Osteoblast (primary cell): Measurements from ENCODE around the gene EYS. TPM values are rescaled to one million over a fixed set of nuclear protein-coding genes. Genes with fewer than 3 reads are reported as not detected.

ENCODE experiments used
- DNase-seq: peaks from one replicate; pipeline ENCODE4 v3.0.0; 2011; ENCODE audit warnings: low spot score, mixed read lengths; ENCODE audit not compliant: insufficient read length; ENCODE audit errors: missing footprints
- H2AFZ ChIP-seq: 2 replicates; pipeline ENCODE4 v1.6.0; 2011; ENCODE audit warnings: mild to moderate bottlenecking, low read length
- H3K27ac ChIP-seq: 2 replicates; pipeline ENCODE4 v1.5.1; 2011; ENCODE audit warnings: mild to moderate bottlenecking, low read depth, low read length, moderate library complexity
- H3K27me3 ChIP-seq: 2 replicates; pipeline ENCODE4 v1.6.0; 2012; ENCODE audit warnings: mild to moderate bottlenecking, control low read depth, inconsistent platforms, low read length, moderate library complexity; ENCODE audit not compliant: insufficient read depth
- H3K36me3 ChIP-seq: 2 replicates; pipeline ENCODE4 v1.5.1; 2011; ENCODE audit warnings: mild to moderate bottlenecking, low read length, control low read depth, moderate library complexity; ENCODE audit not compliant: insufficient read depth
- H3K4me1 ChIP-seq: 2 replicates; pipeline ENCODE4 v1.5.1; 2011; ENCODE audit warnings: mild to moderate bottlenecking, low read length, control low read depth, moderate library complexity; ENCODE audit not compliant: insufficient read depth
- H3K4me2 ChIP-seq: 2 replicates; pipeline ENCODE4 v1.6.0; 2011; ENCODE audit warnings: mild to moderate bottlenecking, low read length; ENCODE audit not compliant: insufficient read depth
- H3K4me3 ChIP-seq: fragments of 200-600 bp; sonication (generic); 3 replicates; pipeline ENCODE4 v1.5.1; 2012; ENCODE audit warnings: mild to moderate bottlenecking, low read length, inconsistent platforms; ENCODE audit not compliant: insufficient read depth
- H3K79me2 ChIP-seq: 2 replicates; pipeline ENCODE4 v1.6.0; 2012; ENCODE audit warnings: mild to moderate bottlenecking, low read length, control low read depth, inconsistent platforms; ENCODE audit not compliant: insufficient read depth
- H3K9me3 ChIP-seq: 2 replicates; pipeline ENCODE4 v1.5.1; 2011; ENCODE audit warnings: low read depth, low read length, control low read depth
- H4K20me1 ChIP-seq: 2 replicates; pipeline ENCODE4 v1.6.0; 2012; ENCODE audit warnings: mild to moderate bottlenecking, low read length, control low read depth; ENCODE audit not compliant: insufficient read depth
- CTCF ChIP-seq: IDR thresholded peaks from 2 replicates; pipeline ENCODE4 v1.5.1; 2011; ENCODE audit warnings: mild to moderate bottlenecking, low read depth, low read length, moderate library complexity; ENCODE audit errors: extremely low read depth
- total RNA-seq: library from RNA; depleted of rRNA; stranded (reverse); fragments of >200 nt; gene quantifications from 2 replicates; pipeline ENCODE4 v1.2.3, GENCODE V29; 2012

EYS gene
- total RNA-seq, 1 donor = under 0.01 TPM

GRCh38 chr6:63816982-63817436 is 1890.0 kb downstream of the EYS start:
- no peaks in the 10 kb centered on the region for H3K36me3 ChIP-seq
- peak overlapping the region; percentile 39 for H2AFZ ChIP-seq
- DNase-seq = no peak
- H3K9me3 ChIP-seq = no peaks in the 10 kb centered on the region
- no peak overlapping the region for H3K4me2 ChIP-seq
- no peak overlapping the region for H3K4me3 ChIP-seq
- no peak overlapping the region for H3K27ac ChIP-seq
- H3K4me1 ChIP-seq = no peaks in the 10 kb centered on the region
- no peaks in the 10 kb centered on the region for H3K27me3 ChIP-seq
- peak; percentile 35 for TF ChIP-seq CTCF
- no peaks in the 10 kb centered on the region for H3K79me2 ChIP-seq
- H4K20me1 ChIP-seq = no peaks in the 10 kb centered on the region

- H4K20me1 ChIP-seq = no peaks in the 10 kb centered on the region
- H3K4me3 ChIP-seq = no peak overlapping the region
- H2AFZ ChIP-seq = no peak overlapping the region
- no peaks in the 10 kb centered on the region for H3K79me2 ChIP-seq
- no peaks in the 10 kb centered on the region for H3K36me3 ChIP-seq
- no peaks in the 10 kb centered on the region for H3K27me3 ChIP-seq
- no peak for TF ChIP-seq CTCF
- no peaks in the 10 kb centered on the region for H3K4me1 ChIP-seq
- H3K27ac ChIP-seq = no peak overlapping the region
- DNase-seq = no peak
- H3K4me2 ChIP-seq = no peak overlapping the region
- no peaks in the 10 kb centered on the region for H3K9me3 ChIP-seq
Observed at GRCh38 chr6:63816401-63816981, 1890.5 kb downstream of the EYS start.

GRCh38 chr6:63814459-63814858 is 1892.6 kb downstream of the EYS start:
- no peaks in the 10 kb centered on the region for H3K27me3 ChIP-seq
- TF ChIP-seq CTCF = peak; percentile 27
- no peak overlapping the region for H3K27ac ChIP-seq
- H3K36me3 ChIP-seq = no peaks in the 10 kb centered on the region
- no peaks in the 10 kb centered on the region for H3K9me3 ChIP-seq
- no peaks in the 10 kb centered on the region for H3K4me1 ChIP-seq
- H3K4me3 ChIP-seq = no peak overlapping the region
- H3K79me2 ChIP-seq = no peaks in the 10 kb centered on the region
- H2AFZ ChIP-seq = no peak overlapping the region
- H4K20me1 ChIP-seq = no peaks in the 10 kb centered on the region
- DNase-seq = no peak
- no peak overlapping the region for H3K4me2 ChIP-seq

- Histone ChIP-seq H3K9me3 (no peaks in the 10 kb centered on the region), H3K27me3 (no peaks in the 10 kb centered on the region), H3K4me2 (no peak overlapping the region), H2AFZ (no peak overlapping the region), H3K4me3 (no peak overlapping the region), H3K79me2 (no peaks in the 10 kb centered on the region), H3K4me1 (no peaks in the 10 kb centered on the region), H3K27ac (no peak overlapping the region), H4K20me1 (no peaks in the 10 kb centered on the region), H3K36me3 (no peaks in the 10 kb centered on the region)
- TF ChIP-seq CTCF = no peak
- no peak for DNase-seq
Observed at GRCh38 chr6:63813566-63814120, 1893.4 kb downstream of the EYS start.
